ENCODE results near the gene LHFPL6.

Gene LHFPL6

GRCh38 chr13:39509616-39510315, 93.2 kb downstream of the LHFPL6 start:
- DNase-seq, result no peak

DNA sequence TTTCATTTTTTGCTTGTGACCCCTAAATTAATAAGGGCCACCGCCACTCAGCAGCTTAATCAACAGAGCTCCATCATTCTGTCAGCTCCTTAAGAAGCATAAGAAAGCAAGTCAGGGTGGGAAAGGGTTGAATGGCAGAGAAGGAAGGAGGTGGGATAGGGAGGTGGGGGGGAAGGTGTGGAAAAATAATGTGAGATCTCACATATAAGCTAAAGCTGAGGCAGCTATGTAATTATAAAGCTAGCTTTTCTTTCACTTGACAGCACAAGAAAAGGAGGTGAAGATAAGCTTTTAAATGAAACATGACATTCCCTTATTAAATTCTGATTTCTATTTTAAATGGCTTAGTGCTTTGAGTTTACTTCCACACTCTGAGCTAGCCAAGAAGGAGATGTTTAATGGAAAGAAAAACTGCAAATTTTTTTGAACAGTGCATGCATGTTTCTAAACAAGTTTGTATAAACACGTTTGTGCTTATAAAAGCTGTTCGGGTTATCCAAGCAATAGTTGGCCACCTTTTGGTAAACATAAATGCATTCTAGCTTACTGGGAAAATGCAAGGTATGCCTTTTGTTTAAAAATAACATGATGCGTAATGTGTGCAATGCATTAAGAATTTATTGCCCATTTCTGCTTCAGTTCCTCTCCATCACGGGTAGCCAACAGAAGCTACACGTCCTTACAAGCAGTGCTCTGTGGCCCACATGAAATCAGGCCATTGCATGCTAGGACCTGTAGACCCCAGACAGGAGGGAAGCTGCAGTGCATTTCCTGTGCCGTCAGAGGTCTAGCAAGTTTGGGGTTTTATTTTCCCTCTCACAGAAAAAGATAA, 96.2 kb downstream of the LHFPL6 start:
- no peak for DNase-seq

GRCh38 chr13:39505151-39505550, 97.8 kb downstream of the LHFPL6 start:
- no peak for DNase-seq

DNA sequence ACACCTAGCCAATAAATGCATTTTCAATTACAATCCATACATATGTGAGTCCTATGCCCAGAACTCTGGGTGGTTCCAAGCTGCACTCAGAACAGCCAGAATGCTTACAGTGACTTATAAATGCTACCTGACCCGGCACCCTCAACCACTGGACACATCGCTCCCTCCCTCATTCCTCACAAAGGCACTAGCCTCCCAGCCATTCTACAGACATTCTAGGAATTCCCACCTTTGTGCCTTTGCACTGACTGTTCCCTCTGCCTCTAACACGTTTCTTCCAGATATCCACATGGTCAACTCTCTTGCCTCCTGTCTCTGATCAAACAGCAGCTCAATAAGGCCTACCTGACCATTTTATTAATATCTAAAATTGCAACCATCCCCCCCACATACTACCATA, 99.9 kb downstream of the LHFPL6 start:
- DNase-seq, result no peak

GRCh38 chr13:39501702-39502324, 101.2 kb downstream of the LHFPL6 start:
- no peak for DNase-seq

GRCh38 chr13:39499604-39500003, 103.4 kb downstream of the LHFPL6 start:
- no peak for DNase-seq

- DNase-seq, result no peak
These were observed 104.4 kb downstream of the LHFPL6 start for GRCh38 chr13:39498471-39499114.

- no peak for DNase-seq
These were observed 106.5 kb downstream of the LHFPL6 start for GRCh38 chr13:39496506-39496905.

- DNase-seq, result no peak
These were observed 108.4 kb downstream of the LHFPL6 start for GRCh38 chr13:39494633-39495032.

- DNase-seq, result no peak
These were observed 109.0 kb downstream of the LHFPL6 start for GRCh38 chr13:39494006-39494405.

- DNase-seq, result no peak
These were observed 112.9 kb downstream of the LHFPL6 start for GRCh38 chr13:39490136-39490535.

DNA sequence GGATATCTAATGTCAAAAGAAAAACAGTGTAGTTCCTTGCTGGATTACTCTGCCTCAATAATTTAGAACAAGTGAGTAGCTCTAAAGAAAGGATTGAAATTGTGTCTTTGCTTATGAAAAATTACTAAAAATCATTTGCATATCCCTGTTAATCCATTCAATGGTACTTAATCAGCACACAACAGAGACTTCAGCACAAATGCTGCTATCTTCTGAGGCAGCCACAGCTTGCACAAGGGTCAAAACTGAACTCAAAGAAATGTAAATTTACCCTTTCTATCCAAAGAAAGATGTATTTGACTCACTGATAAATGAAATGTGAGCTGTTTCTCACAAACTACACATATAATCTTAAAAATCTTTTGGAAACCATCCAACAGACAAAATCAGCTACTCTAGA, 116.2 kb downstream of the LHFPL6 start:
- DNase-seq, result no peak

DNA sequence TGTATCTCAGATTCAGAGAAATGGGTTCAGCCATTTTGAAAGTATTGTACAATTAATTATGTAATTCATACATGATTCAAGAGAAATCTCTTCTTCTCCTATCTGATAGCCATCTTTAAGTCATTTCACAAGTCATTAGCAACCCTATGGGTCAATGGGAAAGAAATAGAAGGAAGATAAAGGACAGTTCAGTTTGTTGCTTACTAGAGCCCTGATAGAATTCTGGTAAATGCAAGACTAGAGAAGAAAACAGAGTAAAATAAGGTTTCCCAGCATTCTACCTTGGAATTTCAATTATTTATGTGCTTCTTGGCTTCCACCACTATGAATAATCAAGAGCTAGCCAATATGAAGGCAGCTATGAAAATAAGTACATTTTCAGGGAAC, 117.7 kb downstream of the LHFPL6 start:
- no peak for DNase-seq

GRCh38 chr13:39484506-39485313, 118.3 kb downstream of the LHFPL6 start:
- DNase-seq, result no peak

DNA sequence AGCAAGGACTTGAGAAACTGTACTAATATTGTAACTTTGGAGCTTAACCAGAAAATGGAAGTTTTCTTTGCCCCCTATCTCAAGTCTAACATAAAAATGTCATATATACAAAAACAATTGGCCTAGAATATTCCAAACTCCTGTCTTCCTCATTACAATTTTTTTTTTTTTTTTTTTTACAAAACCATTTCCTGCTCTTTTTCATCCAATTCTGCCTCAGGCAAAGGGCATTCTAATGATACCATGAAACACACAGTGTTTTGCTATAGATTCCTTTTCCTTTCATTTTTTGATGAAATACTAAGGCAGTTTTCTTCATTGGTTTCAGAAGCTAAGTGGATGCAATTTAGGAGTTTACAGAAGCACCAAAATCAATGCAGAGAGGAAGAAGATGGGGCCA, 119.7 kb downstream of the LHFPL6 start:
- DNase-seq, result no peak

GRCh38 chr13:39481491-39481890, 121.5 kb downstream of the LHFPL6 start:
- no peak for DNase-seq

DNA sequence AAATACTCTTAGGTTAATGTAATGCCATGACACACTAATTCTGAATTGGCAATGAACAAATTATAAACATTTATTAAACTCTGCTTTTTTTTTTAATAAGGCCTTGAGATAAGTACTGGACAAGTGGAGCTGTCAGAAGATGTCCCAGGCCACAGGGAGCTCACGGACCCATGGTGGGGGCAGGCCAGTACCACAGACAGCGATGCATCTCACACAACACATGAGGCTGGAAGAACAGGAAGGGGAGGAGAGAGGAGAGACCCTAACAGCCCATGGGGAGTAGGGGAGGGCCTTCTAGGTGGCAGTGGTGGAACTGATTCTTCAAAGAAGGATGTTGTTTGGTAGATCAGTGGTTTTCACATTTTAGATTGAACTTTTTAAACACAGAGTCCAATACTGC, 128.4 kb downstream of the LHFPL6 start:
- no peak for DNase-seq

- DNase-seq, result no peak
These were observed 133.3 kb downstream of the LHFPL6 start for GRCh38 chr13:39469676-39470075.

- DNase-seq, result no peak
These were observed 134.7 kb downstream of the LHFPL6 start for GRCh38 chr13:39468306-39468705.

GRCh38 chr13:39463611-39464010, 139.4 kb downstream of the LHFPL6 start:
- no peak for DNase-seq

DNA sequence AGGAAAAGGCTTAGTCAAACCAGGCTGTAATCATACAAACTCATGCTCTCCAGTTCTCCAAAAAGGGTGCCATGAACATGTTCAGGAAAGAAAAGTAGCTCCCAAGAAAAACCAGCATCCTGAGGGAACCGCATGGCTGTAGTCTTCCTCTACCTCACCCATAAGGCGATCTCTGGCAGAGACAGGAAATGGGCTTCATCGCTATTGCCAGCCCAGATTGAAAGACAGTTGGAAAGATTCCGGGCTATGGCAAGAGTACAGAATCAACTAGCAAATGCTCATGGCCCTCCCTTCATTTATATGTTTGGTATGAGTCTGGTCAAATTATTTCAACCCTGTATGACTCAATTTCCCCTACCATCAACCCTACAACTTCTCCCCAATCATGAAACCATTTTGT, 140.1 kb downstream of the LHFPL6 start:
- no peak for DNase-seq

- DNase-seq, result no peak
These were observed 140.6 kb downstream of the LHFPL6 start for GRCh38 chr13:39462428-39462827.
